Panc1 (cell line): Measurements from ENCODE around the gene DGCR6L. TPM values are rescaled to one million over a fixed set of nuclear protein-coding genes. Genes with fewer than 3 reads are reported as not detected.

Experiments
- ATAC-seq: fragments of 200-7000 bp; cut with Tn5 transposase; 2 replicates; pipeline ENCODE4 v1.9.1; 2020; ENCODE audit warnings: mild to moderate bottlenecking, moderate library complexity
- BruUV-seq: library from RNA; stranded (reverse); fragments of 400-500 nt; replicated peaks from 2 replicates; lab custom pipeline; 2021; lab: Mats Ljungman, UMichigan
- CTCF ChIA-PET: fragments of 300-600 bp; sonication (Branson Sonifier 250); formaldehyde crosslinking; loops from one replicate; lab custom pipeline; 2022; ENCODE audit warnings: antibody characterized with exemption; lab: Charles Lee
- POLR2A ChIA-PET: fragments of 300-600 bp; sonication (Branson Sonifier 250); formaldehyde crosslinking; loops from one replicate; lab custom pipeline; 2022; ENCODE audit warnings: antibody characterized with exemption; lab: Charles Lee
- DNase-seq: peaks from one replicate; pipeline ENCODE4 v3.0.0-alpha.2; 2010; ENCODE audit warnings: low read depth, low spot score
- H3K27ac ChIP-seq: 2 replicates; pipeline ENCODE4 v1.5.1; 2011; ENCODE audit warnings: mild to moderate bottlenecking, low read length, inconsistent platforms
- H3K27me3 ChIP-seq: fragments of 200-500 bp; sonication (Bioruptor generic); 2 replicates; pipeline ENCODE4 v1.6.0; 2014; ENCODE audit warnings: low read length, inconsistent platforms; ENCODE audit not compliant: control insufficient read depth, insufficient read depth
- H3K36me3 ChIP-seq: fragments of 200-500 bp; sonication (Bioruptor generic); 2 replicates; pipeline ENCODE4 v1.5.1; 2014; ENCODE audit warnings: inconsistent platforms, mild to moderate bottlenecking, low read length, moderate library complexity; ENCODE audit not compliant: control insufficient read depth, insufficient read depth
- H3K4me1 ChIP-seq: 2 replicates; pipeline ENCODE4 v1.5.1; 2011; ENCODE audit warnings: inconsistent platforms, mild to moderate bottlenecking, low read length, moderate library complexity; ENCODE audit not compliant: control insufficient read depth, insufficient read depth
- H3K4me3 ChIP-seq, 2 experiments: 2 replicates each; pipeline ENCODE4 v1.5.1; 2011 to 2012; ENCODE audit warnings: low read depth in 2 of 2, low read length in 2 of 2, mild to moderate bottlenecking in 2 of 2, inconsistent platforms in 1 of 2, moderate library complexity in 1 of 2
- H3K9me3 ChIP-seq: fragments of 200-500 bp; sonication (Bioruptor generic); 2 replicates; pipeline ENCODE4 v1.5.1; 2014; ENCODE audit warnings: low read depth, mild to moderate bottlenecking, inconsistent platforms, low read length, moderate library complexity; ENCODE audit not compliant: control insufficient read depth, insufficient read depth
- CTCF ChIP-seq: fragments of 450-650 bp; IDR thresholded peaks from 2 replicates; pipeline ENCODE4 v1.5.1; 2017; ENCODE audit warnings: mild to moderate bottlenecking
- POLR2AphosphoS5 ChIP-seq: IDR thresholded peaks from 2 replicates; pipeline ENCODE4 v1.6.1; 2012; ENCODE audit warnings: mild to moderate bottlenecking, low read depth, low read length, moderate library complexity
- SIN3A ChIP-seq: IDR thresholded peaks from 2 replicates; pipeline ENCODE4 v1.6.1; 2012; ENCODE audit warnings: low read depth, mild to moderate bottlenecking, low read length, moderate library complexity, borderline replicate concordance; ENCODE audit not compliant: insufficient read depth
- TCF7L2 ChIP-seq: IDR thresholded peaks from 2 replicates; pipeline ENCODE4 v1.6.1; 2011; ENCODE audit warnings: mild to moderate bottlenecking, low read depth, low read length, inconsistent platforms
- in situ Hi-C: cut with HindIII; loops from 2 replicates; pipeline ENCODE4 v1.10.0; 2016; ENCODE audit warnings: low sequenced_read_pairs, low pct_unique_long_range_greater_than_20kb
- intact Hi-C: fragments of 100-400 bp; cut with micrococcal nuclease; formaldehyde crosslinking; loops from one replicate; pipeline ENCODE4 v1.10.0; 2022; ENCODE audit not compliant: unreplicated experiment
- total RNA-seq: library from RNA; stranded (reverse); gene quantifications from one replicate; pipeline ENCODE4 v1.2.1, GENCODE V29; 2021; ENCODE audit not compliant: unreplicated experiment
- TF ChIP-seq, protein P1 (sequence below), 2 experiments: IDR thresholded peaks; 2 replicates each; pipeline ENCODE4 v1.6.1; 2011 to 2012; ENCODE audit warnings: low read depth in 2 of 2, control low read depth in 1 of 2, low read length in 1 of 2, mild to moderate bottlenecking in 1 of 2, moderate library complexity in 1 of 2; ENCODE audit not compliant: insufficient read depth in 1 of 2

Gene DGCR6L
- total RNA-seq, 1 experiment from 2014 or later, result 43.5 TPM

DNA sequence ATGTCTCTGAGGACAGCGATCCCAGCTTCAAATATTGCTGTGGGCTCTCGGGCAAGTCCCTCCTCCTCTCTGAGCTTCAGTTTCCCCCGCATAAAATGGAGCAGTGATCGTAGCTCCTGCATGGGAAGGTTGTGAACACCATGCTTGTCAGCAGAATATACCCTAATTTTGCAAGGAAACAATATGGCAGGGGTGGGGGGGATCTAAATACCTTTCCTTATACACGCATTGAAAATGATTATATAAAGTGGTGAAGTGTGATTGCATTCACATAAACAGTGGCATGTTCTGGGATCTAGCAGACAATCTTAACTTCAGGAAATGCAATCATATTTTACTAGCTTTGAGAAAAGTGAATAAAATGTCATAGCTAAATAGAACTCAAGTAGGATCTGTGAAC lies 27.8 kb downstream of the DGCR6L start:
- ATAC-seq (no peak), DNase-seq (no peak)
- in situ Hi-C loops (no loop called here), intact Hi-C loops (no loop called here)
- H3K27me3 ChIP-seq, result no peaks in the 10 kb centered on the region
- H3K9me3 ChIP-seq, result no peaks in the 10 kb centered on the region
- no peaks in the 10 kb centered on the region for H3K4me1 ChIP-seq
- H3K4me3 ChIP-seq, result no peak overlapping the region
- CTCF ChIA-PET, result no interaction called here
- H3K27ac ChIP-seq, result no peak overlapping the region
- POLR2A ChIA-PET, result interaction anchor here (0.6 kb wide), 1 partner anchor 1035 kb away, joined by 3 read pairs; no protein-coding TSS in a partner anchor
- TF ChIP-seq TCF7L2, result no peak
- TF ChIP-seq POLR2AphosphoS5, result no peak
- no peak for TF ChIP-seq CTCF
- TF ChIP-seq SIN3A, result no peak
- TF ChIP-seq, protein P1, sequence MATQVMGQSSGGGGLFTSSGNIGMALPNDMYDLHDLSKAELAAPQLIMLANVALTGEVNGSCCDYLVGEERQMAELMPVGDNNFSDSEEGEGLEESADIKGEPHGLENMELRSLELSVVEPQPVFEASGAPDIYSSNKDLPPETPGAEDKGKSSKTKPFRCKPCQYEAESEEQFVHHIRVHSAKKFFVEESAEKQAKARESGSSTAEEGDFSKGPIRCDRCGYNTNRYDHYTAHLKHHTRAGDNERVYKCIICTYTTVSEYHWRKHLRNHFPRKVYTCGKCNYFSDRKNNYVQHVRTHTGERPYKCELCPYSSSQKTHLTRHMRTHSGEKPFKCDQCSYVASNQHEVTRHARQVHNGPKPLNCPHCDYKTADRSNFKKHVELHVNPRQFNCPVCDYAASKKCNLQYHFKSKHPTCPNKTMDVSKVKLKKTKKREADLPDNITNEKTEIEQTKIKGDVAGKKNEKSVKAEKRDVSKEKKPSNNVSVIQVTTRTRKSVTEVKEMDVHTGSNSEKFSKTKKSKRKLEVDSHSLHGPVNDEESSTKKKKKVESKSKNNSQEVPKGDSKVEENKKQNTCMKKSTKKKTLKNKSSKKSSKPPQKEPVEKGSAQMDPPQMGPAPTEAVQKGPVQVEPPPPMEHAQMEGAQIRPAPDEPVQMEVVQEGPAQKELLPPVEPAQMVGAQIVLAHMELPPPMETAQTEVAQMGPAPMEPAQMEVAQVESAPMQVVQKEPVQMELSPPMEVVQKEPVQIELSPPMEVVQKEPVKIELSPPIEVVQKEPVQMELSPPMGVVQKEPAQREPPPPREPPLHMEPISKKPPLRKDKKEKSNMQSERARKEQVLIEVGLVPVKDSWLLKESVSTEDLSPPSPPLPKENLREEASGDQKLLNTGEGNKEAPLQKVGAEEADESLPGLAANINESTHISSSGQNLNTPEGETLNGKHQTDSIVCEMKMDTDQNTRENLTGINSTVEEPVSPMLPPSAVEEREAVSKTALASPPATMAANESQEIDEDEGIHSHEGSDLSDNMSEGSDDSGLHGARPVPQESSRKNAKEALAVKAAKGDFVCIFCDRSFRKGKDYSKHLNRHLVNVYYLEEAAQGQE (IDR thresholded peaks at IDR 0.05; ENCODE audit: insufficient read depth in 1 of 2, low read depth in 2 of 2, low read length in 1 of 2), result no peak
- no TSS peak for BruUV-seq
- H3K36me3 ChIP-seq, result no peaks in the 10 kb centered on the region

DNA sequence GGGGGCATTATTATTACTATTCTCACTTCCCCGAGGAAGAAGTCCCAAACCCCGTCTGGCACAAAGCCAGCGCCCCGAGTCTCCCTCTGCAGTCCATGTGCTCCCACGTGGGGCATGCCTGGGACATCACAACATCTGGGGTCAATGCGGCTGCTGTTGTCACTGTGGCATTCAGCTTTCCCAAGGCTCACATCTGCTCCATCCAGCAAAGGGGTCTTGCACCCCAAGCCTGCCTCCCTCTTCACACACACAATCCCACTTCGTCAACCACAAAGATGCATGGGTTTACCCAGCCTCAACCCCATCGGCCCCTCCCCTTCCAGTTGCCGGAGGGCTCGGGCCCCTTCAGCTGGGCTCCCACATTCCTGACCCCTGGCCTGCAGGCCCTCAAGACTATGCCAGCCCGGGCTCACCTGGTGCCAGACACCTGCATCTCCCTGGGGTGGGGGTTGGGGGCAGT lies 28.2 kb downstream of the DGCR6L start:
- POLR2A ChIA-PET, result no interaction called here
- in situ Hi-C loops, result no loop called here

More for the DNA sequence above, 28.2 kb downstream of the DGCR6L start:
- Histone ChIP-seq H3K36me3 (no peaks in the 10 kb centered on the region), H3K4me3 (no peak overlapping the region), H3K27me3 (no peaks in the 10 kb centered on the region), H3K4me1 (no peaks in the 10 kb centered on the region), H3K27ac (no peak overlapping the region), H3K9me3 (no peaks in the 10 kb centered on the region)
- no TSS peak for BruUV-seq
- TF ChIP-seq, protein P1 (IDR thresholded peaks at IDR 0.05; ENCODE audit: insufficient read depth in 1 of 2, low read depth in 2 of 2, low read length in 1 of 2), result no peak
- TF ChIP-seq POLR2AphosphoS5, result no peak
- no peak for TF ChIP-seq TCF7L2
- DNase-seq (no peak), ATAC-seq (no peak)
- CTCF ChIA-PET, result no interaction called here
- intact Hi-C loops, result no loop called here
